Coronary artery (tissue), 2 donors: ENCODE results near the gene FER.

ENCODE experiments used
- DNase-seq: peaks from one replicate; pipeline ENCODE4 v3.0.0-alpha.2; 2017; ENCODE audit warnings: low spot score
- H3K27ac ChIP-seq, 2 donors: fragments of 200-600 bp; sonication (generic); one replicate each; pipeline ENCODE4 v1.5.1; 2016 to 2019
- H3K4me3 ChIP-seq: fragments of 200-600 bp; sonication (generic); 2 replicates; pipeline ENCODE4 v1.5.1; 2016; ENCODE audit warnings: mild to moderate bottlenecking, moderate library complexity
- CTCF ChIP-seq: fragments of 200-600 bp; sonication (generic); IDR thresholded peaks from one replicate; pipeline ENCODE4 v1.5.1; 2019; ENCODE audit warnings: antibody characterized with exemption

FER gene

GRCh38 chr5:109173036-109173794 is 425.5 kb downstream of the FER start:
- no peak for DNase-seq
- TF ChIP-seq CTCF, result no peak
- Histone ChIP-seq H3K27ac (no peak overlapping the region), H3K4me3 (no peak overlapping the region)

GRCh38 chr5:109177227-109177626 is 429.5 kb downstream of the FER start:
- no peak for TF ChIP-seq CTCF
- no peak overlapping the region for H3K27ac ChIP-seq
- H3K4me3 ChIP-seq, result no peak overlapping the region
- DNase-seq, result no peak

GRCh38 chr5:109177782-109178181 is 430.1 kb downstream of the FER start:
- Histone ChIP-seq H3K27ac (no peak overlapping the region), H3K4me3 (no peak overlapping the region)
- TF ChIP-seq CTCF, result no peak
- no peak for DNase-seq

- no peak for DNase-seq
- Histone ChIP-seq H3K4me3 (no peak overlapping the region), H3K27ac (no peak overlapping the region)
- no peak for TF ChIP-seq CTCF
These were observed 433.0 kb downstream of the FER start for GRCh38 chr5:109180668-109181067.

GRCh38 chr5:109186759-109187158 is 439.1 kb downstream of the FER start:
- DNase-seq, result no peak
- Histone ChIP-seq H3K27ac (no peak overlapping the region), H3K4me3 (no peak overlapping the region)
- no peak for TF ChIP-seq CTCF

- Histone ChIP-seq H3K27ac (no peak overlapping the region), H3K4me3 (no peak overlapping the region)
- DNase-seq, result no peak
- no peak for TF ChIP-seq CTCF
These were observed 443.5 kb downstream of the FER start for GRCh38 chr5:109191153-109191558.

GRCh38 chr5:109192027-109192426 is 444.3 kb downstream of the FER start:
- no peak overlapping the region for H3K4me3 ChIP-seq
- no peak for DNase-seq
- no peak overlapping the region for H3K27ac ChIP-seq
- no peak for TF ChIP-seq CTCF
